GM10847 (cell line): ENCODE results near the gene RAD51.

Experiments used
- POLR2A ChIP-seq: IDR thresholded peaks from 2 replicates; pipeline ENCODE4 v1.6.1; 2011; ENCODE audit not compliant: insufficient read length; ENCODE audit errors: extremely low read depth

RAD51 gene

DNA sequence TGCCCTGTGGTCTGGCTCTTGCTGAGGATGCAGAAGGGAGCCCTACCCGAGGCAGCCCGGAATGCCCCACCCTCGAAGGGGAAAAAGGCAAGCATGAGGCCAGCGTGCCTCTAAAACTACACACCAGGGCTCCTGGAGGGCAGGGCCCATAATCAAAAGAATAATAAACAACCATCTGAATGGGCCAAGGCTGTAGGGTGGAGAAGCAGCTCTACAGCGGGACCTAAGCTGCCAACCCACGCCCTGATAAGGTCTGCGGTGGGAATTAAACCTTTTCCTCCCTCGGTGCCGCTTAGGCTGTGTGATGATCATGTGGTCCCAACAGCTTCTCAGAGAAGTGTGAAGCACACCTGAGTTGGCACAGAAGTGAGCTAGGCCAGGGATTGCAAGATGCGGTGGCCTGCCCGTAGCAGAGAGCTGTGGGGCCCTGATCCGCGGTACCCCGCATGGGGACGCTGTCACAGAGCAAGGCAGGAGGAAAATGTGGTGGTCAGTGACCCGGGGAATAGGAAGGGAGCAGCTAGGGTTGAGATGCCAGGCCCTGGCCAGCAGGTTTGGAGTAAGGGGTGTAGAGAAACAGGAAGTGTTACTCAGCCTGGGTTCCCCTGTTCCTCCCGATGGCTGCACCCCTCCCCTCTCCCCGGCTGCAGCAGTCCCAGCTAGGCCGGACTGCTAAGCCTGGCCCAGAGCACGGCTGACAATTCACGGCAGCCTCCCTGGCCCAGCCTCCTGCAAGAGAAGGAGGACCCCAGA is 73.7 kb downstream of the RAD51 start:
- no peak for TF ChIP-seq POLR2A

DNA sequence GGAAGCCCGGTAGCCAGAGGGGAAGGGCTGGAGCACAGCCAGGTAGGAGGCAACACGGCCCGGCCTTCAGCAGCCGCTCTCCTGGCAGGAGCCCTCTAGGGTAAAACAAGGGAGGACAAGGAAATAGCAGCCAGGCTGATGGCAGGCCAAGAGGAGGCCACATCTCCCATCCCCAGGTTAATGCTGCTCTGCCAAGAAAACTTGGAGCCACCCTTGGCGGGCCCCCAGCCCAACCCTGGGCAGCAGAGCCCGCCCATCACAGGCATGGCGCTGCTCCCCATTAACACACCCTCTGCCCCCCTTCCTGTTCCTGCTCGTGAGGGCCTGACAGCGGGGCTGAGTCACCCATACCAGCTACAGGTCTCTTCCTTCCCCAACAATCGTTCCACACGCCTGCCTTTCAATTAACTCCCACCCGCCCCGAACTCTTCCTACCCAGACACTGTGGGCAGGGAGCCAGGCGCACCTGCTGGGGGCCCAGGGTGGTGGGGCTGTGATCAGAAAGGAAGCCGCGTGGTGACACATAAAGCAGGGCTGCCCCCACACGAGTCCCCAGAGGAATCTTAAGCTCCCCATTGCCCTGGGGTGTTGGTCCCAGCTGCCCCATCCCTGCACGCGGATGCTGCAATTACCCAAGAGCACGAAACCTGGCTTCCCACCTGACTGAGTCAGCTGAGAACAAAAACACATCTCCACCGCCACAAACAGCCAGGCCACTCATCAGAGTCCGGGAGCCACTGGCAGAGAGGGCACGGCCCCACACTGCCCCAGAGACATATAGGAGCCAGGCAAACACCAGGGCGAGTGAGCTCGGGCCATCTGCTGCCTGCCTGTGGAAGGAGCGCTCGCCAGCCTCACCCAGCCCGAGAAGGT is 74.5 kb downstream of the RAD51 start, which contains the start of gene C15orf62:
TSS of gene C15orf62 (plus strand) at position 707 of the 873 bp plus-strand sequence. CDS start 516 bp downstream, outside the sequence.
- no peak for TF ChIP-seq POLR2A

DNA sequence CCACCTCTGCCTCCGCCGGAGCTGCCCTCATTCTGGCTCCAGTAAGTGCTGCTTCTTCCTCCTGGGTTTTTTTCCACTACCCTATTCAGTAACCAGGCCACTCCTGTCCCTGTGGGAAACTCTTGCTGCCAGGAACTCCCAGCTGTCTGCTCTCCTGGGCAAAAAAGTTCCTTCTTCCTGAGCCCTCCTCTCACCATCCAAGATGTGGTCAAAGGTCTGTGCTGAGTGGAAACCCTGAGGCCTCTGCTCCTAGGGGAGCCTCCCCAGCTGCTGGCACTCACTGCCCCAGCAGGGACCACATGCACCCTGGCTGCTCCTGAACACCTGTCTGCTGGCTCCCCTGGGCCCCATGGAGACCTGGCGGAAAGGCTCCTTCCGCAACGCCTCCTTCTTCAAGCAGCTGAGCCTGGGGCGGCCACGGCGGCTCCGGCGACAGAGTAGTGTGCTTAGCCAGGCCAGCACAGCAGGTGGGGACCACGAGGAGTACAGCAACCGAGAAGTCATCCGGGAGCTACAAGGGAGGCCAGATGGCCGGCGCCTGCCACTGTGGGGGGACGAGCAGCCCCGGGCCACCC is 75.3 kb downstream of the RAD51 start:
- no peak for TF ChIP-seq POLR2A

DNA sequence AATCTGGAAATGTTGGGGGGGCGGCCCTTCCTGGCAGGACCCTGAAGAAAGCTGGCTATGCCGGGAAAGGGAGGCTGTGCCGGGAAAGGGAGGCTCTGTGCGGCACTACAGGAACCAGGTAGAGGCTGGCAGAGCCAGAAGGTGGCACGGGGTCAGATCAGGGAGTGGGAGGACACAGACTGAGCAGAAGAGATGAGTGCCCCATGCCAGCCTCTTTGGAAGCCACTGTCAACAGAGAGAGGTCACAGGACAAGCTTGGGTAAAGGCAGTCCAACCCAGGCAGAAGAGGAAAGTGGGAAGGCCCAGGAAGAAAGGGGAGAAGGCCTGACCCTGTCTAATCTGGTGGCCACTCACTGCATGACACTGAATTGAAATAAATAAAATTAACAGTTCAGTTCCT is 76.3 kb downstream of the RAD51 start:
- no peak for TF ChIP-seq POLR2A

DNA sequence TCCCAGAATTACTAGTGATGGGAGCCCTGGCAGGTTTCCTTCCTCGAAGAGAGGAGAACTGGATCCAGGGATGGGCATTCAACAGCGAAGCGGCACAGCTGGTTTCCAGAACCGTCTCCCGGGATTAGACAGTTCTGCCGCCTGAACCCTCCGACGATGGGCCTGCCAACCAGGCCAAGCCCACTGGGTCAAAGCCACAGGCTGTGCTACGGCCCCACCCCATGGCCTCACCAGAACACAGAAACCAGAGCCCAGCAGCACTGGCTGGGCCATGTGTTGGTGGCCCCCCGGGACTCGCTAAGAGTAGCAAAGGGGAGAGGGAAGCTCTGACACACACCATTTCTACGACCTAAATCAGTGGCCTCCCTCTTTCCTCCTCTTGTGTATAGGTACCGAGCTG is 77.0 kb downstream of the RAD51 start:
- no peak for TF ChIP-seq POLR2A

- TF ChIP-seq POLR2A: no peak
Measured at GRCh38 chr15:40773496-40773895, 78.5 kb downstream of the RAD51 start.

DNA sequence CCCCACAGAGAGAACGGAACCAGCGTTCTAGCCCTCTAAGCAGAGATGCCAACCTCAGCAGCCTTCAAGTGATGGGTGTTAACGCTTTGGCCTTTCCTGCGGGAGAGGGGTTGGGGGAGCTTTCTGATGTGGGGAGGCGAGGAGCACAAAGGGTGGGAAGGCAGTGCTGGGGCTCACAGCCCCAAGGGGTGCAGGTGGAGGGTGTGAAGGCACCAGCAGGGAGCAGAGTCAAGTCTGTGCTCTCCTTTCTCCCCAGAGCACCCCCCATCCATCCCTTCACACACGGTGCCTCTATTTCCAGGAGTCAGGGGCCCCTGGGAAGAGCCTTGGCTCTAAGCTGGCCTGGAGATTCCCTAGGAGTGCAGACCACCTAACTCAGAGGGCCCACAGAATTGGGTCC is 78.9 kb downstream of the RAD51 start:
- no peak for TF ChIP-seq POLR2A

DNA sequence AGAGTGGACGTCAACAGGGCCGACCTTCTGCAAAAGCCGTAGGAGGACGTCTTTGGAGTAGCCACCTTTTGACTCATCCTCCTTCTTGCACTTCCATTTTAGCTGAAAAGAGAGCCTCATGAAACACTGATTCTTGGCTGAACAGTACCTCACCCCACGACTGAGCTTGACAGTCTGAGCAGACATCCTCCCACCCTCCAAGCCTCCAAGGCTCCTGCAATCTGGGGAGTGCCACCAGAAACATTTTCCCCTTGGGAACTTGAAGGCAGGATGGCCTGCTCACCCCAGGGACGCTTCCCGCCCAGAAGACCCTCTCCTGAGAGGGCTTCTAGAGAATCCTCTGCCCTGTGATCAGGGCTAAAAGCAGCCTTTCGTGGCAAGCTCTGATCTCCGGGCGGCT is 80.0 kb downstream of the RAD51 start:
- no peak for TF ChIP-seq POLR2A

DNA sequence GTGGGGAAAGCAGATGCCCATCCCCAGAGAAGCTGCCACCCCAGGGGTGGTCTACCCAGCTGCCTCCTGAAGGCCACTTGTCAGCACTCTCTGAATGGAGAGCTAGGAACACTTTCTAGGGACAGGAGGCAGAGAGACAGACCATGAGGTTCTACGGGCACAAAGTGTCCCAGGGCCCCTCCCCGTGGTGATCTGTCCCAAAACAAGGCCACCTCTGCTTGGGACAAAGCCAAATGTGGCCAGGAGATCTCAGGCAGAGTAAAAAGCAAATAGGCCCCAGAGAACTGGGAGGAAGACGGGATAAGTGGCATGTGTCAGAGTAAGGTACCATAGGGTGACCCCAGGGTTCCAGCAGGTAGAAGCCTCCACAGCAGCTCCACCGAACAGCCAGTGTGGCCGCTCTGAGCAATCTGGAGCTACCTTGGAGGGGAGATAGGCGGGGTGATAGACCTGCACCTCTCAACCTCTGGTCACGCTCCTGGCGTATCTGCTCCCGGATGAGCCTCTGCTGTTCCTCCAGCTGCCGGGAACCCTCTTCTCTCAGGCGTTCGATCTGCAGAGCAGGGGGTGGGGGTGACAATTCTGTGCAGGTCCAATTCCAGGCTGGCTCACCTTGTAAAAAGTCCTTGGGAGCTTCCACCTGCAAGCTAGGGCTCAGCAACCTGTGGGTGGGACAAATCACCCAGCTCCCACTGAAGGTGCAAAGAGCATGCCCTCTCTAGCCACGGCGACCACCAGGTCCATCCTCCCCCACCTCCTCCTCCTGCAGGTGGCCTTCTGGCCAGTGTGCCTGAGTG is 81.0 kb downstream of the RAD51 start:
- TF ChIP-seq POLR2A: no peak

DNA sequence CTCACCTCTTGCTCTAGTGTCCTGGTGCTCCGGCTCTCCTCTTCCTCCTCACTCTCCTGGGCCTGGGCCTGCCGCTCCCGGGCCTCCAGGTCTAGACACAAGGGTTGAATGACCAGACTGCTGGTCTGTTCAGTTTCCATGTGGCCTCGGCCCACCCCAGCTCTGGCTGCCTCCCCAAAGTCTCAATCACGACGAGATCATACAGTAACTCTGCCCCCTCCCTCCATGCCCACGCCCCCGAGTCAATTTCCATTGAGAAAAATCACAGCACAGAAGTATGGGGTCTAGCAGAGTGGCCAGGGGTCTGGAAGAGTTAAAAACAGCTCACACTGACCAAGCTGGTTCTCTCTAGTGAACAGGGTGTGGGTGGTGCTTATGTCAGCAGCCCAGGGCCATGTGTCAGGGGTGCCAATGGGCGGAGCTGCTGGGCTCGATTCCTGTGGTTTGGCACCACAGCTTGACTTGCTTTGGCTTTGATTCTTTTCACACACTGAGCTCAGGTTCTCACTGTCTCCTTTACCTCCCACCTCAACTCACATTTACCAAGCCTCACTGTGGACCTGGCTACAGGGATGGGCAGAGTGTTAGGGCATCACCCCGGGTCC is 81.7 kb downstream of the RAD51 start:
- TF ChIP-seq POLR2A: no peak
